ENCODE measurements around the gene TMEM151B. TPM values are rescaled to one million over a fixed set of nuclear protein-coding genes. Genes with fewer than 3 reads are reported as not detected.

The TMEM151B gene
- total and polyA plus RNA-seq, 10 of the 15 experiments (the other 5 are each of a cell fraction or from before 2014, with no cell fraction given): 0.01 to 0.19 (median 0.05) TPM; not detected in 6

DNA sequence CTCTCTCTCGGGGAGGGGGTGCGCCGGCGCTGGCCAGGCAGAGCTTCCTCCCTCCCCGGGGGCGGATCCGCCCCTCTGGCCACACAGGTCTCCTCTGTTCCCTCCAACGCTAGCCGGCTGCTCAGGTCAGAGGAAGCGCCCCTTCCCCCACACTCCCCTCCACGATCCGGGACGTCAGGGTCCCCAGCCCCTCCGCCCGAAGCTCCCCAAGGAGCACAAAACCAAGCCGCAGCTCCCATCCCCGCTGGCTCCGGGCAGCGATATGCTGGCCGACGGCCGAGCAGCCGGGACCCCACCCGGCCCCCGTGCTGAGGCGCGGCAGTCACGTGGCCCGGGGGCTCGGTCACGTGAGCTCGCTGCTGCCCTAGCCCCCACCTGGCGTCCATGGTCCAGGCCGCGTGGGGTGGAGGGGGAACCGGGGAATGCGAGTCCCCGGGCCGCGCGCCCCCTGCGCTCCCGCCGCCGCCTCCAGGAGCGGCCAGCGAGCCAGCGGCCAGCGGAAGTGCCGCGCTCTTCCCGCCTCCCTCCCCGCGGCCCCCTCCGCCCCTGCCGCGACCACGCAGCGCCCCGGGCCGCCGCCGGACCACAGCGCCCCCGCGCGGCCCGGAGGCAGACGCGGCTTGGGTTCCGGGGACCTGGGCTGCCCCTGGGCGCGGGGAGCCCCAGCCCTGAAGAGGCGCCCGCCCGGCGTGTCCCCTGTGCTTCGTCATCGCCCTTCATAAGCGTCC, 13.1 kb upstream of the TMEM151B start, which contains the start of gene SLC35B2 (continued):
- TF ChIP-seq, protein P1, sequence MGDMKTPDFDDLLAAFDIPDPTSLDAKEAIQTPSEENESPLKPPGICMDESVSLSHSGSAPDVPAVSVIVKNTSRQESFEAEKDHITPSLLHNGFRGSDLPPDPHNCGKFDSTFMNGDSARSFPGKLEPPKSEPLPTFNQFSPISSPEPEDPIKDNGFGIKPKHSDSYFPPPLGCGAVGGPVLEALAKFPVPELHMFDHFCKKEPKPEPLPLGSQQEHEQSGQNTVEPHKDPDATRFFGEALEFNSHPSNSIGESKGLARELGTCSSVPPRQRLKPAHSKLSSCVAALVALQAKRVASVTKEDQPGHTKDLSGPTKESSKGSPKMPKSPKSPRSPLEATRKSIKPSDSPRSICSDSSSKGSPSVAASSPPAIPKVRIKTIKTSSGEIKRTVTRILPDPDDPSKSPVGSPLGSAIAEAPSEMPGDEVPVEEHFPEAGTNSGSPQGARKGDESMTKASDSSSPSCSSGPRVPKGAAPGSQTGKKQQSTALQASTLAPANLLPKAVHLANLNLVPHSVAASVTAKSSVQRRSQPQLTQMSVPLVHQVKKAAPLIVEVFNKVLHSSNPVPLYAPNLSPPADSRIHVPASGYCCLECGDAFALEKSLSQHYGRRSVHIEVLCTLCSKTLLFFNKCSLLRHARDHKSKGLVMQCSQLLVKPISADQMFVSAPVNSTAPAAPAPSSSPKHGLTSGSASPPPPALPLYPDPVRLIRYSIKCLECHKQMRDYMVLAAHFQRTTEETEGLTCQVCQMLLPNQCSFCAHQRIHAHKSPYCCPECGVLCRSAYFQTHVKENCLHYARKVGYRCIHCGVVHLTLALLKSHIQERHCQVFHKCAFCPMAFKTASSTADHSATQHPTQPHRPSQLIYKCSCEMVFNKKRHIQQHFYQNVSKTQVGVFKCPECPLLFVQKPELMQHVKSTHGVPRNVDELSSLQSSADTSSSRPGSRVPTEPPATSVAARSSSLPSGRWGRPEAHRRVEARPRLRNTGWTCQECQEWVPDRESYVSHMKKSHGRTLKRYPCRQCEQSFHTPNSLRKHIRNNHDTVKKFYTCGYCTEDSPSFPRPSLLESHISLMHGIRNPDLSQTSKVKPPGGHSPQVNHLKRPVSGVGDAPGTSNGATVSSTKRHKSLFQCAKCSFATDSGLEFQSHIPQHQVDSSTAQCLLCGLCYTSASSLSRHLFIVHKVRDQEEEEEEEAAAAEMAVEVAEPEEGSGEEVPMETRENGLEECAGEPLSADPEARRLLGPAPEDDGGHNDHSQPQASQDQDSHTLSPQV (IDR thresholded peaks at IDR 0.05): peak; percentile 71; the same call in 1 of the 2 replicates
- TF ChIP-seq KDM1A (IDR thresholded peaks at IDR 0.05; ENCODE audit: borderline replicate concordance) (no peak), ZZZ3 (IDR thresholded peaks at IDR 0.05; ENCODE audit: control insufficient read depth, insufficient read length, low read depth) (no peak), MYC (IDR thresholded peaks at IDR 0.05; ENCODE audit: insufficient read depth, insufficient read length, insufficient replicate concordance, low read length, severe bottlenecking) (peak; percentile 56), BMI1 (IDR thresholded peaks at IDR 0.05; ENCODE audit: borderline replicate concordance) (0 out of 2 replicates have a peak, but pooled peaks have one; percentile 29), NFIC (IDR thresholded peaks at IDR 0.05; ENCODE audit: low read depth, low read length) (no peak), KAT2A (conservative IDR thresholded peaks at IDR 0.05; ENCODE audit: control insufficient read depth, low read depth, low read length) (no peak), NFXL1 (IDR thresholded peaks at IDR 0.05; ENCODE audit: borderline replicate concordance) (no peak), RUNX3 (IDR thresholded peaks at IDR 0.05; ENCODE audit: low read length) (no peak), NFYA (IDR thresholded peaks at IDR 0.05; ENCODE audit: borderline replicate concordance, low read depth, low read length) (no peak), TBL1XR1 (IDR thresholded peaks at IDR 0.05; ENCODE audit: low read depth, low read length) (peak; percentile 34; the same call in 1 of the 2 replicates)
- TF ChIP-seq, protein P2, sequence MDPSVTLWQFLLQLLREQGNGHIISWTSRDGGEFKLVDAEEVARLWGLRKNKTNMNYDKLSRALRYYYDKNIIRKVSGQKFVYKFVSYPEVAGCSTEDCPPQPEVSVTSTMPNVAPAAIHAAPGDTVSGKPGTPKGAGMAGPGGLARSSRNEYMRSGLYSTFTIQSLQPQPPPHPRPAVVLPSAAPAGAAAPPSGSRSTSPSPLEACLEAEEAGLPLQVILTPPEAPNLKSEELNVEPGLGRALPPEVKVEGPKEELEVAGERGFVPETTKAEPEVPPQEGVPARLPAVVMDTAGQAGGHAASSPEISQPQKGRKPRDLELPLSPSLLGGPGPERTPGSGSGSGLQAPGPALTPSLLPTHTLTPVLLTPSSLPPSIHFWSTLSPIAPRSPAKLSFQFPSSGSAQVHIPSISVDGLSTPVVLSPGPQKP (IDR thresholded peaks at IDR 0.05; ENCODE audit: low read depth, low read length): 0 out of 2 replicates have a peak, but pooled peaks have one; percentile 27
- TF ChIP-seq, protein P3, sequence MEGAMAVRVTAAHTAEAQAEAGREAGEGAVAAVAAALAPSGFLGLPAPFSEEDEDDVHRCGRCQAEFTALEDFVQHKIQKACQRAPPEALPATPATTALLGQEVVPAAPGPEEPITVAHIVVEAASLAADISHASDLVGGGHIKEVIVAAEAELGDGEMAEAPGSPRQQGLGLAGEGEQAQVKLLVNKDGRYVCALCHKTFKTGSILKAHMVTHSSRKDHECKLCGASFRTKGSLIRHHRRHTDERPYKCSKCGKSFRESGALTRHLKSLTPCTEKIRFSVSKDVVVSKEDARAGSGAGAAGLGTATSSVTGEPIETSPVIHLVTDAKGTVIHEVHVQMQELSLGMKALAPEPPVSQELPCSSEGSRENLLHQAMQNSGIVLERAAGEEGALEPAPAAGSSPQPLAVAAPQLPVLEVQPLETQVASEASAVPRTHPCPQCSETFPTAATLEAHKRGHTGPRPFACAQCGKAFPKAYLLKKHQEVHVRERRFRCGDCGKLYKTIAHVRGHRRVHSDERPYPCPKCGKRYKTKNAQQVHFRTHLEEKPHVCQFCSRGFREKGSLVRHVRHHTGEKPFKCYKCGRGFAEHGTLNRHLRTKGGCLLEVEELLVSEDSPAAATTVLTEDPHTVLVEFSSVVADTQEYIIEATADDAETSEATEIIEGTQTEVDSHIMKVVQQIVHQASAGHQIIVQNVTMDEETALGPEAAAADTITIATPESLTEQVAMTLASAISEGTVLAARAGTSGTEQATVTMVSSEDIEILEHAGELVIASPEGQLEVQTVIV (IDR thresholded peaks at IDR 0.05; ENCODE audit: borderline replicate concordance, partially characterized antibody): no peak
- TF ChIP-seq, protein P4, sequence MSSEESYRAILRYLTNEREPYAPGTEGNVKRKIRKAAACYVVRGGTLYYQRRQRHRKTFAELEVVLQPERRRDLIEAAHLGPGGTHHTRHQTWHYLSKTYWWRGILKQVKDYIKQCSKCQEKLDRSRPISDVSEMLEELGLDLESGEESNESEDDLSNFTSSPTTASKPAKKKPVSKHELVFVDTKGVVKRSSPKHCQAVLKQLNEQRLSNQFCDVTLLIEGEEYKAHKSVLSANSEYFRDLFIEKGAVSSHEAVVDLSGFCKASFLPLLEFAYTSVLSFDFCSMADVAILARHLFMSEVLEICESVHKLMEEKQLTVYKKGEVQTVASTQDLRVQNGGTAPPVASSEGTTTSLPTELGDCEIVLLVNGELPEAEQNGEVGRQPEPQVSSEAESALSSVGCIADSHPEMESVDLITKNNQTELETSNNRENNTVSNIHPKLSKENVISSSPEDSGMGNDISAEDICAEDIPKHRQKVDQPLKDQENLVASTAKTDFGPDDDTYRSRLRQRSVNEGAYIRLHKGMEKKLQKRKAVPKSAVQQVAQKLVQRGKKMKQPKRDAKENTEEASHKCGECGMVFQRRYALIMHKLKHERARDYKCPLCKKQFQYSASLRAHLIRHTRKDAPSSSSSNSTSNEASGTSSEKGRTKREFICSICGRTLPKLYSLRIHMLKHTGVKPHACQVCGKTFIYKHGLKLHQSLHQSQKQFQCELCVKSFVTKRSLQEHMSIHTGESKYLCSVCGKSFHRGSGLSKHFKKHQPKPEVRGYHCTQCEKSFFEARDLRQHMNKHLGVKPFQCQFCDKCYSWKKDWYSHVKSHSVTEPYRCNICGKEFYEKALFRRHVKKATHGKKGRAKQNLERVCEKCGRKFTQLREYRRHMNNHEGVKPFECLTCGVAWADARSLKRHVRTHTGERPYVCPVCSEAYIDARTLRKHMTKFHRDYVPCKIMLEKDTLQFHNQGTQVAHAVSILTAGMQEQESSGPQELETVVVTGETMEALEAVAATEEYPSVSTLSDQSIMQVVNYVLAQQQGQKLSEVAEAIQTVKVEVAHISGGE (CRISPR knock-in tag; IDR thresholded peaks at IDR 0.05): peak; percentile 34; the same call in 1 of the 2 replicates
- TF ChIP-seq, protein P5, sequence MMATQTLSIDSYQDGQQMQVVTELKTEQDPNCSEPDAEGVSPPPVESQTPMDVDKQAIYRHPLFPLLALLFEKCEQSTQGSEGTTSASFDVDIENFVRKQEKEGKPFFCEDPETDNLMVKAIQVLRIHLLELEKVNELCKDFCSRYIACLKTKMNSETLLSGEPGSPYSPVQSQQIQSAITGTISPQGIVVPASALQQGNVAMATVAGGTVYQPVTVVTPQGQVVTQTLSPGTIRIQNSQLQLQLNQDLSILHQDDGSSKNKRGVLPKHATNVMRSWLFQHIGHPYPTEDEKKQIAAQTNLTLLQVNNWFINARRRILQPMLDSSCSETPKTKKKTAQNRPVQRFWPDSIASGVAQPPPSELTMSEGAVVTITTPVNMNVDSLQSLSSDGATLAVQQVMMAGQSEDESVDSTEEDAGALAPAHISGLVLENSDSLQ (IDR thresholded peaks at IDR 0.05): no peak

All from GM12878 (cell line).